ENCODE measurements around the gene CEP70. TPM values are rescaled to one million over a fixed set of nuclear protein-coding genes. Genes with fewer than 3 reads are reported as not detected.

The CEP70 gene
- polyA plus RNA-seq, 12 donors, result 15.4 to 53.4 (median 22.5) TPM; not detected in 1

GRCh38 chr3:138452436-138452835, 141.6 kb downstream of the CEP70 start:
- no peak for DNase-seq

GRCh38 chr3:138451595-138452162, 142.4 kb downstream of the CEP70 start:
- DNase-seq, result no peak

GRCh38 chr3:138450704-138451424, 143.2 kb downstream of the CEP70 start:
- no peak for DNase-seq

- DNase-seq, result no peak
Observed at GRCh38 chr3:138450181-138450580, 143.9 kb downstream of the CEP70 start.

GRCh38 chr3:138449490-138449889, 144.6 kb downstream of the CEP70 start:
- no peak for DNase-seq

GRCh38 chr3:138448631-138449030, 145.4 kb downstream of the CEP70 start:
- DNase-seq, result no peak

- no peak for DNase-seq
Observed at GRCh38 chr3:138445654-138446053, 148.4 kb downstream of the CEP70 start.

- DNase-seq, result no peak
Observed at GRCh38 chr3:138445236-138445635, 148.8 kb downstream of the CEP70 start.

Other genes with a start within 250 kb of the CEP70 start
- 10 to 100 TPM in 11 of 12 donors, not detected in 1; 33.5 to 90.9 (median 64.8) TPM for gene MRAS, start 245.7 kb downstream of the CEP70 start, polyA plus RNA-seq (ENCODE audit: insufficient read length in 12 of 12)
- 10 to 100 TPM in 11 of 12 donors, not detected in 1; 10.4 to 31.0 (median 19.5) TPM for gene ESYT3, start 159.6 kb downstream of the CEP70 start, polyA plus RNA-seq (ENCODE audit: insufficient read length in 12 of 12)
- 10 to 100 TPM in 10 of 12 donors, 1 to 10 TPM in 1, not detected in 1; 9.4 to 25.4 (median 15.6) TPM for gene FAIM, start 14.5 kb upstream of the CEP70 start, polyA plus RNA-seq (ENCODE audit: insufficient read length in 12 of 12)
- gene PIK3CB, start 240.7 kb upstream of the CEP70 start, polyA plus RNA-seq (ENCODE audit: insufficient read length in 12 of 12), result 10 to 100 TPM in 10 of 12 donors, 1 to 10 TPM in 1, not detected in 1; 9.6 to 16.9 (median 12.7) TPM

All from muscle of arm (tissue), 12 donors.